HepG2 (cell line): ENCODE results near the gene BRSK2. TPM values are rescaled to one million over a fixed set of nuclear protein-coding genes. Genes with fewer than 3 reads are reported as not detected.

Experiments used
- ATAC-seq: fragments of 200-7000 bp; cut with Tn5 transposase; 3 replicates; pipeline ENCODE4 v1.9.1; 2020; ENCODE audit warnings: mild to moderate bottlenecking, moderate library complexity
- BruUV-seq: library from RNA; stranded (reverse); fragments of 400-500 nt; replicated peaks from 2 replicates; lab custom pipeline; 2021; lab: Mats Ljungman, UMichigan
- CTCF ChIA-PET: fragments of 300-600 bp; formaldehyde crosslinking; extraction: SDS; loops from one replicate; lab custom pipeline; 2021; ENCODE audit warnings: low total read pairs, inconsistent platforms, low intra/inter-chr PET ratio; lab: Yijun Ruan, JAX
- POLR2A ChIA-PET: fragments of 350-600 bp; sonication (Branson Sonifier 250); formaldehyde crosslinking; loops from one replicate; lab custom pipeline; 2020; ENCODE audit warnings: antibody characterized with exemption, inconsistent platforms; lab: Yijun Ruan, JAX
- DNase-seq: peaks from one replicate; pipeline ENCODE4 v3.0.0-alpha.2; 2015; ENCODE audit warnings: low spot score
- FAIRE-seq: peaks from 3 replicates; lab custom pipeline; 2011; peaks lifted over from hg19 to GRCh38; lab: Jason Lieb, UNC
- H2AFZ ChIP-seq: one replicate; pipeline ENCODE4 v1.6.1; 2011; ENCODE audit warnings: low read length, inconsistent platforms
- H3K27ac ChIP-seq: fragments of 300-600 bp; 3 replicates; pipeline ENCODE4 v1.8.0; 2011; ENCODE audit warnings: mixed run types, mild to moderate bottlenecking, mixed read lengths, low read length, inconsistent platforms; ENCODE audit not compliant: insufficient read depth; ENCODE audit errors: extremely low read length
- H3K27me3 ChIP-seq, 2 experiments: fragments of 200-600 bp in 1 of 2; 2 replicates in 1 of 2; 3 replicates in 1 of 2; pipeline versions ENCODE4 v1.6.0 to v1.8.0; 2011; ENCODE audit warnings: low read length in 2 of 2, mild to moderate bottlenecking in 2 of 2, moderate library complexity in 2 of 2, inconsistent platforms in 1 of 2; ENCODE audit not compliant: insufficient read depth in 2 of 2, control insufficient read depth in 1 of 2
- H3K36me3 ChIP-seq, 2 experiments: fragments of 200-600 bp in 1 of 2; replicated peaks in 1 of 2; 2 replicates in 1 of 2; 3 replicates in 1 of 2; pipeline versions ENCODE4 v1.5.1 to v1.8.0; 2011; ENCODE audit warnings: low read length in 2 of 2, inconsistent platforms in 1 of 2; ENCODE audit not compliant: insufficient read depth in 2 of 2, control insufficient read depth in 1 of 2
- H3K4me1 ChIP-seq: 2 replicates; pipeline ENCODE4 v1.5.1; 2012; ENCODE audit warnings: low read length, inconsistent platforms; ENCODE audit not compliant: insufficient read depth
- H3K4me2 ChIP-seq: 2 replicates; pipeline ENCODE4 v1.6.0; 2011; ENCODE audit warnings: low read depth, low read length, inconsistent platforms
- H3K4me3 ChIP-seq, 3 experiments: fragments of 200-600 bp in 1 of 3; sonication (generic), shearing (Covaris generic) in 1 of 3; replicated peaks in 1 of 3; 2 replicates each; pipeline ENCODE4 v1.5.1; 2011 to 2016; ENCODE audit warnings: low read length in 3 of 3, inconsistent platforms in 2 of 3, low read depth in 2 of 3, mild to moderate bottlenecking in 2 of 3, control low read depth in 1 of 3, mixed read lengths in 1 of 3; ENCODE audit not compliant: insufficient read depth in 1 of 3
- H3K79me2 ChIP-seq: one replicate; pipeline ENCODE4 v1.6.1; 2011; ENCODE audit warnings: low read length, inconsistent platforms; ENCODE audit not compliant: insufficient read depth
- H3K9ac ChIP-seq: 2 replicates; pipeline ENCODE4 v1.6.0; 2011; ENCODE audit warnings: mild to moderate bottlenecking, low read depth, low read length, inconsistent platforms; ENCODE audit not compliant: insufficient read depth
- H3K9me3 ChIP-seq: 2 replicates; pipeline ENCODE4 v1.5.1; 2012; ENCODE audit warnings: mild to moderate bottlenecking, low read length
- H4K20me1 ChIP-seq: 2 replicates; pipeline ENCODE4 v1.6.0; 2011; ENCODE audit warnings: inconsistent platforms, mild to moderate bottlenecking, low read length, moderate library complexity; ENCODE audit not compliant: insufficient read depth
- HMGA1 ChIP-seq: sonication (generic); formaldehyde crosslinking; conservative IDR thresholded peaks from 2 replicates; pipeline ENCODE4 v1.4.0; 2020; ENCODE audit warnings: missing genetic modification reagents
- KDM2A ChIP-seq: sonication (generic); formaldehyde crosslinking; IDR thresholded peaks from 2 replicates; pipeline ENCODE4 v1.4.0; 2020; ENCODE audit warnings: low read depth, missing genetic modification reagents, borderline replicate concordance
- KLF16 ChIP-seq, 2 experiments: sonication (generic) in 1 of 2; formaldehyde crosslinking in 1 of 2; IDR thresholded peaks; 2 replicates each; pipeline versions ENCODE4 v1.6.1 to v1.8.0; 2016 to 2023; ENCODE audit warnings: missing genetic modification reagents in 2 of 2, missing compliant biosample characterization in 1 of 2
- PAF1 ChIP-seq: IDR thresholded peaks from 2 replicates; pipeline ENCODE4 v1.6.1; 2016; ENCODE audit warnings: missing genetic modification reagents, missing compliant biosample characterization
- PTBP1 ChIP-seq: fragments of 200-400 bp; formaldehyde crosslinking; IDR thresholded peaks from 2 replicates; pipeline ENCODE4 v1.6.1; 2018; ENCODE audit warnings: low read length, low read depth; ENCODE audit not compliant: poor library complexity, severe bottlenecking
- SKI ChIP-seq: fragments of 450-650 bp; IDR thresholded peaks from one replicate; pipeline ENCODE4 v1.6.1; 2018; ENCODE audit warnings: mild to moderate bottlenecking; ENCODE audit not compliant: partially characterized antibody
- STAT5B ChIP-seq: sonication (generic); formaldehyde crosslinking; IDR thresholded peaks from 2 replicates; pipeline ENCODE4 v1.4.0; 2020; ENCODE audit warnings: missing genetic modification reagents
- TCF7L2 ChIP-seq: IDR thresholded peaks from 2 replicates; pipeline ENCODE4 v1.6.1; 2011; ENCODE audit warnings: mild to moderate bottlenecking, low read depth, low read length, moderate library complexity
- ZBTB21 ChIP-seq: sonication (generic); formaldehyde crosslinking; IDR thresholded peaks from 2 replicates; pipeline ENCODE4 v1.4.0; 2020; ENCODE audit warnings: missing genetic modification reagents
- ZNF12 ChIP-seq: sonication (generic); formaldehyde crosslinking; IDR thresholded peaks from 2 replicates; pipeline ENCODE4 v1.5.0; 2020; ENCODE audit warnings: missing genetic modification reagents
- ZNF281 ChIP-seq: sonication (generic); formaldehyde crosslinking; IDR thresholded peaks from 2 replicates; pipeline ENCODE4 v1.4.0; 2020; ENCODE audit warnings: missing genetic modification reagents, borderline replicate concordance
- ZNF557 ChIP-seq: sonication (generic); formaldehyde crosslinking; IDR thresholded peaks from 2 replicates; pipeline ENCODE4 v1.4.0; 2020; ENCODE audit warnings: missing genetic modification reagents
- WGBS: methylation state at CpG from one replicate; pipeline ENCODE4 v1.1.6; 2017; ENCODE audit warnings: low lambda C conversion rate; 5-methylcytosine and 5-hydroxymethylcytosine counted together
- in situ Hi-C: cut with HindIII; loops from 2 replicates; pipeline ENCODE4 v1.10.0; 2017; ENCODE audit warnings: low pct_unique_long_range_greater_than_20kb; ENCODE audit not compliant: extremely low pct_ligation_motif_present
- intact Hi-C: fragments of 100-400 bp; cut with micrococcal nuclease; formaldehyde crosslinking; loops from one replicate; pipeline ENCODE4 v1.10.0; 2022; ENCODE audit not compliant: unreplicated experiment
- polyA plus RNA-seq, 8 experiments: library from polyadenylated mRNA; depleted of rRNA in 3 of 8; stranded (reverse) in 7 of 8; unstranded in 1 of 8; fragments of >200 nt; fragmentation: Illumina TruSeq in 4 of 8; extraction: Trizol in 4 of 8; gene quantifications; 2 replicates each; pipeline versions ENCODE4 v1.2.1 to v1.2.3, GENCODE V29; 2011 to 2016; ENCODE audit warnings: low read depth in 4 of 8, missing spikeins in 1 of 8, mixed read lengths in 1 of 8; ENCODE audit not compliant: insufficient read depth in 1 of 8
- total RNA-seq, 5 experiments: library from RNA; depleted of rRNA; stranded (reverse); fragments of >200 nt; fragmentation: Illumina TruSeq; extraction: Trizol; gene quantifications; 2 replicates each; pipeline ENCODE4 v1.2.3, GENCODE V29; 2016; ENCODE audit warnings: low read depth in 1 of 5

The BRSK2 gene
- total and polyA plus RNA-seq, 2 of the 13 experiments (the other 11 are each of a cell fraction or from before 2014, with no cell fraction given), result 0.74 to 1.1 TPM

DNA sequence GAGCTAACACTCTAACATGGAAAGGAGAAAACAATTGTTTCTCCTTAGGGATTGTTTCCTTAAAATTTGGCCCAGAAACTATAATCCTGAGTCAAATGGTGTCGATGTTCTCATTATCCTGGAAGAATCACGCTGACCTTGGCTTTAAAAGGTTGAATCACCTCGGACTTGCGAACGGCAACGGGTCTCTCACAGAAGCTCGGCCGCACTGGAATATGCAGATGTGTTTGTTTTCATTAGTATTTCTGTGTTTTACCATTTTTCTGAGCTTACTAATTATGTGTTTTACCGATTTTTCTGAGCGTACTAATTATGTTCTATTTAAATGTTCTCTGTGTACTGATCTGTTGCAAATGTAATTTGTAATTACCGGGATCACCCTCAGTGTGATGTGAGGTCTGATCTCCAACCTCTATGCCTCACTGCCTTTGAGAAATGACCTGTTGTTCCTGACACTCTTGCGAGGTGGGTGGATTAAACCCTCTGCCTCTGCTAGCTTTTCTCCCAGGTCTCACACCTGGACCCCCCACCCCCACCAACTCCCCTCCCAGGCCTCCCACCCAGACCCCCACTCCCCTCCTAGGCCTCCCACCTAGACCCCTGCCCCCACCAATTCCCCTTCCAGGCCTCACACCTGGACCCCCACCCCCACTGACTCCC lies 38.3 kb upstream of the BRSK2 start (continued):
- no peak for TF ChIP-seq ZNF557 (CRISPR knock-in tag)
- TF ChIP-seq PTBP1, result no peak

DNA sequence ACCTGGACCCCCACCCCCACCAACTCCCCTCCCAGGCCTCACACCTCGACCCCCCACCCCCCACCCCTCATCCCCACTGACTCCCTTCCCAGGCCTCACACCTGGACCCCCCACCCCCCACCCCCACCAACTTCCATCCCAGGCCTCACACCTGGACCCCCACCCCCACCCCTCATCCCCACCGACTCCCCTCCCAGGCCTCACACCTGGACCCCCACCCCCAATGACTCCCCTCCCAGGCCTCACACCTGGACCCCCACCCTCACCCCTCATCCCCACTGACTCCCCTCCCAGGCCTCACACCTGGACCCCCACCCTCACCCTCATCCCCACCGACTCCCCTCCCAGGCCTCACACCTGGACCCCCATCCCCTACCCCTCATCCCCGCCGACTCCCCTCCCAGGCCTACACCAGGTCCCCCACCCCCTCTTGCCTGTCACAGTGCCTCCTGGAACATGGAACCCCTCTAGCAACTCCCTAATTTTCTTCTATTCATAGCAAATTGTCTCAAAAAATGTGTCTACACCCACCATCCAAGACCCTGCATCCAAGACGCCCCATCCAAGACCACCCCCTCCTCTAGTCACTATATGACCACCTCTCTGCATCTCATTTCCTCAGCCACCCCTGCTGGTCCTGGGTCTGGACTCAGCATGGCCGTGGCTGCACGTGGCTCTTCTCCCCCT lies 36.9 kb upstream of the BRSK2 start:
- POLR2A ChIA-PET, result no interaction called here
- FAIRE-seq (no peak), ATAC-seq (peak; percentile 18; the same call in 2 of the 3 replicates)

More for the DNA sequence above, 36.9 kb upstream of the BRSK2 start:
- Histone ChIP-seq H3K79me2 (no peaks in the 10 kb centered on the region), H2AFZ (no peak overlapping the region), H3K4me2 (no peak overlapping the region), H3K4me1 (peaks cover 12% of the 10 kb centered on the region), H3K9ac (no peak overlapping the region), H3K36me3 (no peaks in the 10 kb centered on the region), H3K9me3 (no peaks in the 10 kb centered on the region), H3K27ac (no peak overlapping the region), H3K4me3 (no peak overlapping the region), H3K27me3 (peaks cover 5 to 68% of the 10 kb centered on the region in 2 experiments; a peak in 4 of 5 replicates), H4K20me1 (no peaks in the 10 kb centered on the region)
- DNase-seq, result no peak
- in situ Hi-C loops (no loop called here), intact Hi-C loops (no loop called here)
- CTCF ChIA-PET, result no interaction called here
- TF ChIP-seq PAF1 (CRISPR knock-in tag) (no peak), ZBTB21 (CRISPR knock-in tag) (no peak), KDM2A (CRISPR knock-in tag) (no peak), TCF7L2 (no peak), ZNF12 (CRISPR knock-in tag) (no peak), HMGA1 (CRISPR knock-in tag) (no peak), SKI (no peak), ZNF281 (CRISPR knock-in tag) (no peak), STAT5B (CRISPR knock-in tag) (no peak), KLF16 (CRISPR knock-in tag; IDR thresholded peaks at IDR 0.05) (no peak)
- 24% methylated on average over 8 of the region's 8 CpGs for WGBS
- BruUV-seq, result no TSS peak
